HEK293 (cell line): Measurements from ENCODE around the gene NLRP1.

ENCODE experiments used
- HOXC10 ChIP-seq: sonication (generic); formaldehyde crosslinking; IDR thresholded peaks from 2 replicates; pipeline ENCODE4 v1.8.1; 2023; ENCODE audit warnings: mild to moderate bottlenecking, missing genetic modification reagents
- IKZF3 ChIP-seq: fragments of 450-650 bp; IDR thresholded peaks from 2 replicates; pipeline ENCODE4 v1.5.0; 2018; ENCODE audit warnings: missing biosample characterization, mild to moderate bottlenecking, missing genetic modification characterization, moderate library complexity
- KLF7 ChIP-seq: fragments of 450-650 bp; formaldehyde crosslinking; IDR thresholded peaks from 2 replicates; pipeline ENCODE4 v1.5.1; 2016; ENCODE audit warnings: missing biosample characterization, missing genetic modification characterization, borderline replicate concordance
- PATZ1 ChIP-seq: fragments of 450-650 bp; formaldehyde crosslinking; IDR thresholded peaks from 2 replicates; pipeline ENCODE4 v1.5.1; 2016; ENCODE audit warnings: missing biosample characterization, missing genetic modification characterization
- PRDM2 ChIP-seq: fragments of 450-650 bp; formaldehyde crosslinking; IDR thresholded peaks from 2 replicates; pipeline ENCODE4 v1.5.1; 2016; ENCODE audit warnings: missing biosample characterization, missing genetic modification characterization, borderline replicate concordance
- REST ChIP-seq: fragments of 450-650 bp; formaldehyde crosslinking; IDR thresholded peaks from 2 replicates; pipeline ENCODE4 v1.5.1; 2016; ENCODE audit warnings: missing biosample characterization, missing genetic modification characterization
- ZBTB10 ChIP-seq: fragments of 450-650 bp; formaldehyde crosslinking; IDR thresholded peaks from 2 replicates; pipeline ENCODE4 v1.5.1; 2016; ENCODE audit warnings: missing biosample characterization, missing genetic modification characterization
- ZNF18 ChIP-seq: fragments of 450-650 bp; formaldehyde crosslinking; IDR thresholded peaks from 2 replicates; pipeline ENCODE4 v1.5.1; 2016; ENCODE audit warnings: missing biosample characterization, missing genetic modification characterization
- ZNF221 ChIP-seq: fragments of 450-650 bp; formaldehyde crosslinking; IDR thresholded peaks from 2 replicates; pipeline ENCODE4 v1.5.1; 2017; ENCODE audit warnings: missing biosample characterization, missing genetic modification characterization, borderline replicate concordance
- ZNF239 ChIP-seq: fragments of 450-650 bp; formaldehyde crosslinking; IDR thresholded peaks from 2 replicates; pipeline ENCODE4 v1.5.1; 2016; ENCODE audit warnings: missing biosample characterization, missing genetic modification characterization
- ZNF248 ChIP-seq: fragments of 450-650 bp; formaldehyde crosslinking; IDR thresholded peaks from 2 replicates; pipeline ENCODE4 v1.5.1; 2017; ENCODE audit warnings: missing biosample characterization, missing genetic modification characterization
- ZNF324 ChIP-seq: fragments of 450-650 bp; formaldehyde crosslinking; IDR thresholded peaks from 2 replicates; pipeline ENCODE4 v1.5.1; 2016; ENCODE audit warnings: missing biosample characterization, missing genetic modification characterization
- ZNF48 ChIP-seq: fragments of 450-650 bp; formaldehyde crosslinking; IDR thresholded peaks from 2 replicates; pipeline ENCODE4 v1.5.1; 2016; ENCODE audit warnings: missing biosample characterization, missing genetic modification characterization
- ZNF518A ChIP-seq: fragments of 450-650 bp; formaldehyde crosslinking; conservative IDR thresholded peaks from 2 replicates; pipeline ENCODE4 v1.5.1; 2016; ENCODE audit warnings: low read depth, missing biosample characterization, missing genetic modification characterization
- TF ChIP-seq, protein P1 (sequence below): fragments of 450-650 bp; formaldehyde crosslinking; IDR thresholded peaks from 2 replicates; pipeline ENCODE4 v1.5.1; 2016; ENCODE audit warnings: missing biosample characterization, missing genetic modification characterization

The NLRP1 gene

GRCh38 chr17:5486206-5487124, 97.8 kb downstream of the NLRP1 start, which contains the start of gene MIS12 (continued):
- peak; percentile 93 for TF ChIP-seq ZNF518A (tag by site-specific recombination)
- TF ChIP-seq PRDM2 (tag by site-specific recombination) = no peak
- 0 out of 2 replicates have a peak, but pooled peaks have one; percentile 34 for TF ChIP-seq KLF7 (tag by site-specific recombination)
- TF ChIP-seq ZBTB10 = peak; percentile 98
- TF ChIP-seq ZNF248 (tag by site-specific recombination) = no peak
- TF ChIP-seq REST (tag by site-specific recombination) = 0 out of 2 replicates have a peak, but pooled peaks have one; percentile 31
- TF ChIP-seq, protein P1, sequence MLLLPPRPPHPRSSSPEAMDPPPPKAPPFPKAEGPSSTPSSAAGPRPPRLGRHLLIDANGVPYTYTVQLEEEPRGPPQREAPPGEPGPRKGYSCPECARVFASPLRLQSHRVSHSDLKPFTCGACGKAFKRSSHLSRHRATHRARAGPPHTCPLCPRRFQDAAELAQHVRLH (tag by site-specific recombination) = peak; percentile 91
- TF ChIP-seq IKZF3 (tag by site-specific recombination) = peak; percentile 49; the same call in 1 of the 2 replicates
- TF ChIP-seq HOXC10 (CRISPR knock-in tag) = peak; percentile 96
- TF ChIP-seq ZNF324 (tag by site-specific recombination) = peak; percentile 96
- TF ChIP-seq ZNF239 (tag by site-specific recombination) = no peak
- no peak for TF ChIP-seq ZNF48 (tag by site-specific recombination)
- TF ChIP-seq ZNF18 (tag by site-specific recombination) = peak; percentile 60; the same call in 1 of the 2 replicates
- TF ChIP-seq PATZ1 (tag by site-specific recombination) = peak; percentile 96
- TF ChIP-seq ZNF221 (tag by site-specific recombination) = no peak
